Endothelial cell (in vitro differentiated cells): ENCODE results near the gene SEMA6A. TPM values are rescaled to one million over a fixed set of nuclear protein-coding genes. Genes with fewer than 3 reads are reported as not detected.

ENCODE experiments used
- DNase-seq: peaks from one replicate; pipeline ENCODE4 v3.0.0; 2021; ENCODE audit warnings: low spot score
- H3K27ac Mint-ChIP-seq: one replicate; pipeline ENCODE4 v1.8.0; 2021; ENCODE audit warnings: mixed read lengths, inconsistent platforms; ENCODE audit not compliant: unreplicated experiment
- H3K27me3 Mint-ChIP-seq: one replicate; pipeline ENCODE4 v1.8.0; 2021; ENCODE audit warnings: mild to moderate bottlenecking, moderate library complexity, mixed read lengths, inconsistent platforms; ENCODE audit not compliant: unreplicated experiment
- H3K36me3 Mint-ChIP-seq: one replicate; pipeline ENCODE4 v1.8.0; 2021; ENCODE audit warnings: mild to moderate bottlenecking, low read depth, mixed read lengths, inconsistent platforms; ENCODE audit not compliant: unreplicated experiment
- H3K4me1 Mint-ChIP-seq: one replicate; pipeline ENCODE4 v1.8.0; 2021; ENCODE audit warnings: mild to moderate bottlenecking, mixed read lengths, inconsistent platforms; ENCODE audit not compliant: unreplicated experiment
- H3K4me3 Mint-ChIP-seq: one replicate; pipeline ENCODE4 v1.8.0; 2021; ENCODE audit warnings: mild to moderate bottlenecking, mixed read lengths, inconsistent platforms; ENCODE audit not compliant: unreplicated experiment
- H3K9me3 Mint-ChIP-seq: one replicate; pipeline ENCODE4 v1.8.0; 2021; ENCODE audit warnings: mixed read lengths, inconsistent platforms; ENCODE audit not compliant: unreplicated experiment
- total RNA-seq: library from RNA; stranded (reverse); fragmentation: NEBNext Ultra II Directional; extraction: Animal tissue kit (Norgen Biotek cat#: 25700); gene quantifications from one replicate; pipeline ENCODE4 v1.2.1, GENCODE V29; 2021; ENCODE audit not compliant: unreplicated experiment
- TF ChIP-seq, protein P1 (sequence below): fragments of 200-600 bp; sonication (generic); IDR thresholded peaks from one replicate; pipeline ENCODE4 v1.5.0; 2021; ENCODE audit warnings: antibody characterized with exemption; ENCODE audit not compliant: unreplicated experiment

The SEMA6A gene
- total RNA-seq, 1 donor from 2014 or later: 180 TPM

DNA sequence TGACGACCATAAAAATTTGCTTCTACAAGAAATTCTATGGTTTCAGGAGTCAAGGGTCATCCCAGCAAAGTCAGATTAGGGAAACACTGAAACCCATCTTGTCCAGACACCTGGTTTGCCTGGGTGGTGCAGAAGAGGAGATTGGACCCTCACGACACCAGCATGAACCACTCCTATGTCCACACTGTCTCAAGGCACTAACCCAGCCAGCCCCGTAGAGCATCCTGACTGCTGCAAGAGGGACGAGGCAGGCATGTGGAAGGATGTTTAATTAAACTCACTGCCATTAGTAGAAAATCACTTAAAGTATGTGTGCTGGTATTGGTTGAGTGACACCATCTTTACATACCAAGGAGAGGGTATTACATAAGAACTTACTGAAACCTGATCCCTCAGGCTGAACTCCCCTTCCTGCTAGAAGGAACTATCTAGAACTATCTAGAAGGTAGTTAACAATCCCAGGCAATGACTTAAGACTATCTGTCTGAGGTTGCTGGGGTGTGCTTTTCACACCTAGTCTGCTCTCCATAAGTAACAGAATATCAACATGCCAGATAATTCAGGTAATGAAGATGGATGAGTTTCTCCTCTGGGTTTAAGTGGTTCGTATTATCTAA, 93.6 kb downstream of the SEMA6A start:
- peaks cover 6% of the 10 kb centered on the region for H3K27me3 Mint-ChIP-seq
- no peak for DNase-seq
- peak overlapping the region; percentile 80 for H3K27ac Mint-ChIP-seq
- peaks cover 20% of the 10 kb centered on the region for H3K4me1 Mint-ChIP-seq
- TF ChIP-seq, protein P1, sequence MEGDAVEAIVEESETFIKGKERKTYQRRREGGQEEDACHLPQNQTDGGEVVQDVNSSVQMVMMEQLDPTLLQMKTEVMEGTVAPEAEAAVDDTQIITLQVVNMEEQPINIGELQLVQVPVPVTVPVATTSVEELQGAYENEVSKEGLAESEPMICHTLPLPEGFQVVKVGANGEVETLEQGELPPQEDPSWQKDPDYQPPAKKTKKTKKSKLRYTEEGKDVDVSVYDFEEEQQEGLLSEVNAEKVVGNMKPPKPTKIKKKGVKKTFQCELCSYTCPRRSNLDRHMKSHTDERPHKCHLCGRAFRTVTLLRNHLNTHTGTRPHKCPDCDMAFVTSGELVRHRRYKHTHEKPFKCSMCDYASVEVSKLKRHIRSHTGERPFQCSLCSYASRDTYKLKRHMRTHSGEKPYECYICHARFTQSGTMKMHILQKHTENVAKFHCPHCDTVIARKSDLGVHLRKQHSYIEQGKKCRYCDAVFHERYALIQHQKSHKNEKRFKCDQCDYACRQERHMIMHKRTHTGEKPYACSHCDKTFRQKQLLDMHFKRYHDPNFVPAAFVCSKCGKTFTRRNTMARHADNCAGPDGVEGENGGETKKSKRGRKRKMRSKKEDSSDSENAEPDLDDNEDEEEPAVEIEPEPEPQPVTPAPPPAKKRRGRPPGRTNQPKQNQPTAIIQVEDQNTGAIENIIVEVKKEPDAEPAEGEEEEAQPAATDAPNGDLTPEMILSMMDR: no peak
- H3K9me3 Mint-ChIP-seq: no peaks in the 10 kb centered on the region
- H3K4me3 Mint-ChIP-seq: peak overlapping the region; percentile 52
- H3K36me3 Mint-ChIP-seq: peaks cover 63% of the 10 kb centered on the region

DNA sequence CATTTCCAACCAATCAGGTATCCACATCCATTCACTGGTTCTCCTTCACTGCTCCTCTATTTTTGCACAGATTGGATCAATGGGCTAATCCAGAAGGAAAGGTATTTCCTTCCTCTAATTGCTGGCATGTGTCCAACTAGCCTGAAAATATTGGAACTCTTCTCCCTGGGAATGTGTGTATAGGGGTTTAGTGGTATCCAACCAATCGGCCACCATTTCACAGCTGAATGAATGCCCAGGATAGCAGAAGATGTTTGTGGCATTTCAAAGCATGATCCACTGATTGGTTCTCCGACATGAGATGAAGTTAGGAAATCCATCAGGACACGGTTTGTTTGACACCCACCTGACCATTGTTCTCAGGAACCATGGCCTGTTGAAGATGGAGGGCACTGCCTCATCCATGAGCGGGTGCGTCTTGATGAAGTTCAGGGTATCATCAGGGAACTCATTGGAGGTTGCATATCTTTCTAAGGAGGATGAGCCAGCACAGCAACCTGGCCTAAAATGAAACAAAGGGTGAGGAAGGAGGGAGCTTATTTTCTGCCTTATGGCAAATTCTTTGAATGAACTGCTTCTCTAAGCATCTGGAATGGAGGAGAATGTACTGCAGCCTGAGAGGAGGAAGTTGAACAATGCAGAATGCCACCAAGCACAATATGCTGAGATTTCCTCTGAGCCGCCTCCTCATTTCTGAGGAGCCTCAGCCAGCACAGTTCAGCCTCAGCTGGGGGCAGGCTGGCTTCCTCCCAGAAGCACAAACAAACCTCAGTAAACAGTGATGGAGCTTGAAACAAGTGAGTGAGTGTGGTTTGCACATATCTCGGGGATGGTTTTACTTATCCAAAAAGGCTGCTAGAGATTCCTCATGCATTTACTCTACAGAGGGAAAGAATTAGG, 94.6 kb downstream of the SEMA6A start:
- H3K36me3 Mint-ChIP-seq: peaks cover 66% of the 10 kb centered on the region
- TF ChIP-seq, protein P1: no peak
- H3K4me3 Mint-ChIP-seq: peak overlapping the region; percentile 64
- no peak for DNase-seq
- peaks cover 20% of the 10 kb centered on the region for H3K4me1 Mint-ChIP-seq
- no peaks in the 10 kb centered on the region for H3K9me3 Mint-ChIP-seq
- peaks cover 6% of the 10 kb centered on the region for H3K27me3 Mint-ChIP-seq
- H3K27ac Mint-ChIP-seq: peak overlapping the region; percentile 80

DNA sequence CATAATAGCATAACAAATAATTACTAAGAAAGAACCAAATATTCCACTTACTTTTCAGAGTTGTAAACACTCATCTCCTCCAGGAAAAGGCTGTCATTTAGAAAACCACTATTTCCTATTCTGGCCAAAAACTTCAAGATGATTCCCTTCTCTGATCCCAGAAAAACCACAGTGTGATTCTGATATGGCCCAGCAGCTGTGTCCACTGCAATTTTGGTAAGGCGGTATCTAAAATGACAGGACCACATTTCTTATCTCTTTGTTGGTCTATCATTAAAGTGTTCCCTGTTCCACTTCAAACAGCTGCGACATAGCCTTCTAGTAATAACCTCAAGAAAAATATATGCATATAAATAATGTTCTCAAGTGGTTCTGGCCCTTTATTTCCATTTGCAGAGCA, 96.1 kb downstream of the SEMA6A start:
- H3K36me3 Mint-ChIP-seq: peaks cover 71% of the 10 kb centered on the region
- H3K4me1 Mint-ChIP-seq: peaks cover 20% of the 10 kb centered on the region
- peaks cover 6% of the 10 kb centered on the region for H3K27me3 Mint-ChIP-seq
- DNase-seq: no peak
- TF ChIP-seq, protein P1: no peak
- no peaks in the 10 kb centered on the region for H3K9me3 Mint-ChIP-seq
- peak overlapping the region; percentile 66 for H3K4me3 Mint-ChIP-seq
- H3K27ac Mint-ChIP-seq: no peak overlapping the region

DNA sequence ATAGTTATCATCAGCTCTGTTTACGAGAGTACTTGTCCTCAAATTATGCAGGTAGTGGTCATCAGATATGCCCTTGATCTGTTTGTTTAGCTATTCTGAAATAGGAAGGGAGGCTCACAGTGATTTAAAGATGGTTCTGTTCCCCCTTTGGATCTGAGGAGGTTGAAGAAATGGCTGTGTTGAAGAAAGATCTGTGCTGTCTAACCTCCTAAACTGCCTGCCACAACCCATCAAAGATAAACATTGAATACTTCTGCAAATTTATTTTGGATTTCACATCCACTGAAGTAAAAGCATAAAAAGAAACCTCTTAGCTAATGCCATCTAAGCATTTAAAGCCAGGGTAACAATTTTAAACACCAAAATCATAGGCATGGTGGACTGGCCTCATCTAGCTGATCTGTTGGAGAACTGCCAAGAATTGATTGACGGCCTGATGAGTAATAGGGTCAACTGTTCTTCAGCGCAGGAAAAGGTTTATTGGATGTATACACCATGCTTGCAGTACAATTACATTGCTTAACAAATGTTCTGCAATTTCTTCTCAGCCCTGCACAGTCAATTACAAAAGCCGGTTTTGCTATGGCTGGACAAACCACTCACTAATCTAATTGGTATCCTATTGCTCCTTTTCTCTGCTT, 97.6 kb downstream of the SEMA6A start:
- DNase-seq: no peak
- TF ChIP-seq, protein P1: no peak
- Mint-ChIP-seq H3K4me1 (peaks cover 20% of the 10 kb centered on the region), H3K36me3 (peaks cover 74% of the 10 kb centered on the region), H3K9me3 (no peaks in the 10 kb centered on the region), H3K27me3 (peaks cover 6% of the 10 kb centered on the region), H3K27ac (no peak overlapping the region), H3K4me3 (peak overlapping the region; percentile 66)
